HG02884 (cell line): Measurements from ENCODE around the gene FGF1.

Experiments
- ATAC-seq: cut with Tn5 transposase; IDR thresholded peaks from one replicate; pipeline ENCODE4 v1.9.1; 2021; ENCODE audit warnings: mild to moderate bottlenecking, moderate library complexity; ENCODE audit not compliant: unreplicated experiment

Gene FGF1

GRCh38 chr5:142615948-142616347, 69.9 kb downstream of the FGF1 start:
- no peak for ATAC-seq

GRCh38 chr5:142614054-142614453, 71.8 kb downstream of the FGF1 start:
- no peak for ATAC-seq

GRCh38 chr5:142613271-142613671, 72.6 kb downstream of the FGF1 start:
- ATAC-seq = no peak

- ATAC-seq = no peak
Measured at GRCh38 chr5:142612494-142613270, 73.2 kb downstream of the FGF1 start.

- ATAC-seq = peak; percentile 88
Measured at GRCh38 chr5:142611154-142611553, 74.7 kb downstream of the FGF1 start.

- no peak for ATAC-seq
Measured at GRCh38 chr5:142610176-142611001, 75.5 kb downstream of the FGF1 start.

- ATAC-seq = no peak
Measured at GRCh38 chr5:142609142-142609541, 76.7 kb downstream of the FGF1 start.

- ATAC-seq = no peak
Measured at GRCh38 chr5:142608081-142608480, 77.8 kb downstream of the FGF1 start.

GRCh38 chr5:142605611-142606010, 80.3 kb downstream of the FGF1 start:
- no peak for ATAC-seq

GRCh38 chr5:142602720-142603245, 83.1 kb downstream of the FGF1 start:
- ATAC-seq = no peak

- no peak for ATAC-seq
Measured at GRCh38 chr5:142601432-142601831, 84.5 kb downstream of the FGF1 start.

- ATAC-seq = no peak
Measured at GRCh38 chr5:142600611-142601358, 85.1 kb downstream of the FGF1 start.

GRCh38 chr5:142600092-142600491, 85.8 kb downstream of the FGF1 start:
- ATAC-seq = no peak

GRCh38 chr5:142598338-142598700, 87.6 kb downstream of the FGF1 start:
- ATAC-seq = no peak

- ATAC-seq = no peak
Measured at GRCh38 chr5:142597546-142598337, 88.1 kb downstream of the FGF1 start.

- ATAC-seq = no peak
Measured at GRCh38 chr5:142597025-142597424, 88.9 kb downstream of the FGF1 start.

- ATAC-seq = no peak
Measured at GRCh38 chr5:142592365-142592764, 93.5 kb downstream of the FGF1 start.

GRCh38 chr5:142590451-142591231, 95.2 kb downstream of the FGF1 start:
- ATAC-seq = no peak

- ATAC-seq = no peak
Measured at GRCh38 chr5:142589720-142590119, 96.2 kb downstream of the FGF1 start.
